GM12878 (cell line): ENCODE results near the gene FXYD7.

Experiments
- CTCF ChIP-seq, 3 experiments: IDR thresholded peaks in 2 of 3; conservative IDR thresholded peaks in 1 of 3; 2 replicates each; pipeline ENCODE4 v1.5.1; 2011; ENCODE audit warnings: low read depth in 3 of 3, low read length in 3 of 3, mild to moderate bottlenecking in 3 of 3, control low read depth in 2 of 3, moderate library complexity in 2 of 3, inconsistent platforms in 1 of 3, mixed read lengths in 1 of 3; ENCODE audit not compliant: control insufficient read depth in 2 of 3, insufficient read depth in 1 of 3; ENCODE audit errors: extremely low read depth in 1 of 3
- E2F8 ChIP-seq: fragments of 450-650 bp; IDR thresholded peaks from 2 replicates; pipeline ENCODE4 v1.6.1; 2018; ENCODE audit warnings: mild to moderate bottlenecking, low read depth, moderate library complexity; ENCODE audit not compliant: partially characterized antibody
- ELK1 ChIP-seq: IDR thresholded peaks from 2 replicates; pipeline ENCODE4 v1.6.1; 2012; ENCODE audit warnings: low read depth, low read length, improper control_type of control experiment
- FOXM1 ChIP-seq: IDR thresholded peaks from 2 replicates; pipeline ENCODE4 v1.6.1; 2012; ENCODE audit warnings: low read depth, mild to moderate bottlenecking, inconsistent platforms, low read length, moderate library complexity
- HDAC6 ChIP-seq: fragments of 200-600 bp; sonication (generic); IDR thresholded peaks from one replicate; pipeline ENCODE4 v1.8.0; 2017; ENCODE audit warnings: antibody characterized with exemption; ENCODE audit not compliant: unreplicated experiment
- KAT2A ChIP-seq: conservative IDR thresholded peaks from 2 replicates; pipeline ENCODE4 v1.6.1; 2011; ENCODE audit warnings: low read depth, low read length; ENCODE audit not compliant: control insufficient read depth
- KDM1A ChIP-seq: fragments of 200-600 bp; sonication (generic); IDR thresholded peaks from 2 replicates; pipeline ENCODE4 v1.6.1; 2016; ENCODE audit warnings: borderline replicate concordance
- NFXL1 ChIP-seq: fragments of 450-650 bp; IDR thresholded peaks from 2 replicates; pipeline ENCODE4 v1.6.1; 2017; ENCODE audit warnings: antibody characterized with exemption, mild to moderate bottlenecking, borderline replicate concordance
- POLR2AphosphoS5 ChIP-seq: IDR thresholded peaks from 2 replicates; pipeline ENCODE4 v1.6.1; 2011; ENCODE audit warnings: mild to moderate bottlenecking, low read length, inconsistent platforms
- REST ChIP-seq: IDR thresholded peaks from 2 replicates; pipeline ENCODE4 v1.6.1; 2012; ENCODE audit warnings: mild to moderate bottlenecking, low read depth, low read length
- ZBED1 ChIP-seq: IDR thresholded peaks from 2 replicates; pipeline ENCODE4 v1.6.1; 2016; ENCODE audit warnings: borderline replicate concordance

- TF ChIP-seq POLR2AphosphoS5 (no peak), ZBED1 (no peak), ELK1 (no peak), CTCF (IDR thresholded peaks at IDR 0.05 in 2 of 3, conservative IDR thresholded peaks at IDR 0.05 in 1 of 3; ENCODE audit: control insufficient read depth in 2 of 3, extremely low read depth in 1 of 3, insufficient read depth in 1 of 3, low read depth in 3 of 3, low read length in 3 of 3) (no peak), KAT2A (no peak), HDAC6 (no peak), FOXM1 (no peak), E2F8 (no peak), REST (no peak), KDM1A (no peak), NFXL1 (no peak)
Measured at GRCh38 chr19:35119091-35119490, 24.0 kb upstream of the FXYD7 start.
